GM23248 (cell line): ENCODE measurements around the gene ZNF581. TPM values are rescaled to one million over a fixed set of nuclear protein-coding genes. Genes with fewer than 3 reads are reported as not detected.

Experiments used
- DNase-seq: peaks from one replicate; pipeline ENCODE4 v3.0.0-alpha.2; 2015
- H2AFZ ChIP-seq: fragments of 200-600 bp; sonication (generic); 2 replicates; pipeline ENCODE4 v1.6.1; 2016; ENCODE audit warnings: antibody characterized with exemption
- H3F3A ChIP-seq: fragments of 200-600 bp; sonication (generic); 2 replicates; pipeline ENCODE4 v1.6.1; 2016; ENCODE audit warnings: mild to moderate bottlenecking, antibody characterized with exemption, mixed run types; ENCODE audit not compliant: insufficient read depth
- H3K27ac ChIP-seq: fragments of 200-600 bp; sonication (generic); 2 replicates; pipeline ENCODE4 v1.5.1; 2016; ENCODE audit warnings: mild to moderate bottlenecking
- H3K27me3 ChIP-seq: fragments of 200-600 bp; sonication (generic); replicated peaks from 2 replicates; pipeline ENCODE4 v1.6.1; 2016; ENCODE audit warnings: mild to moderate bottlenecking; ENCODE audit not compliant: insufficient read depth
- H3K36me3 ChIP-seq: fragments of 200-600 bp; sonication (generic); 2 replicates; pipeline ENCODE4 v1.6.1; 2016; ENCODE audit warnings: low read depth, mild to moderate bottlenecking
- H3K4me1 ChIP-seq: fragments of 200-600 bp; sonication (generic); 2 replicates; pipeline ENCODE4 v1.6.1; 2016; ENCODE audit warnings: mild to moderate bottlenecking; ENCODE audit not compliant: insufficient read depth
- H3K4me2 ChIP-seq: fragments of 200-600 bp; sonication (generic); one replicate; pipeline ENCODE4 v1.6.1; 2016; ENCODE audit warnings: mild to moderate bottlenecking; ENCODE audit not compliant: unreplicated experiment
- H3K4me3 ChIP-seq: fragments of 200-600 bp; sonication (generic); 2 replicates; pipeline ENCODE4 v1.5.1; 2016; ENCODE audit warnings: mild to moderate bottlenecking
- H3K79me2 ChIP-seq: fragments of 200-600 bp; sonication (generic); 2 replicates; pipeline ENCODE4 v1.6.1; 2016; ENCODE audit warnings: mild to moderate bottlenecking; ENCODE audit not compliant: insufficient read depth
- H3K9ac ChIP-seq: fragments of 200-600 bp; sonication (generic); 2 replicates; pipeline ENCODE4 v1.6.1; 2016; ENCODE audit warnings: mild to moderate bottlenecking
- H3K9me2 ChIP-seq: fragments of 200-600 bp; sonication (generic); 2 replicates; pipeline ENCODE4 v1.6.1; 2016; ENCODE audit warnings: mixed run types, mild to moderate bottlenecking, moderate library complexity; ENCODE audit not compliant: insufficient read depth
- H3K9me3 ChIP-seq: fragments of 200-600 bp; sonication (generic); one replicate; pipeline ENCODE4 v1.6.1; 2017; ENCODE audit warnings: low read depth
- H4K20me1 ChIP-seq: fragments of 200-600 bp; sonication (generic); 2 replicates; pipeline ENCODE4 v1.6.0; 2016; ENCODE audit not compliant: insufficient read depth
- EZH2 ChIP-seq: fragments of 200-600 bp; sonication (generic); IDR thresholded peaks from 2 replicates; pipeline ENCODE4 v1.6.1; 2018; ENCODE audit warnings: antibody characterized with exemption, mild to moderate bottlenecking; ENCODE audit not compliant: insufficient read depth, poor library complexity, severe bottlenecking
- EZH2phosphoT487 ChIP-seq: fragments of 200-600 bp; sonication (generic); IDR thresholded peaks from 2 replicates; pipeline ENCODE4 v1.6.1; 2018; ENCODE audit warnings: antibody characterized with exemption, moderate library complexity, mild to moderate bottlenecking, low read depth; ENCODE audit not compliant: insufficient read depth
- WGBS, 2 experiments: methylation state at CpG; one replicate each; pipeline ENCODE4 v1.1.6; 2015 to 2017; ENCODE audit warnings: low lambda C conversion rate in 2 of 2, low coverage in 1 of 2; ENCODE audit errors: missing lambda C conversion rate in 2 of 2; 5-methylcytosine and 5-hydroxymethylcytosine counted together
- in situ Hi-C: fragments of 300-500 bp; cut with MboI; formaldehyde crosslinking; loops from 2 replicates; pipeline ENCODE4 v1.15.0; 2020
- polyA plus RNA-seq: library from polyadenylated mRNA; unstranded; fragments of >200 nt; fragmentation: Nextera tagmentation; extraction: Ambion mirVana; gene quantifications from 2 replicates; pipeline ENCODE4 v1.2.1, GENCODE V29; 2016
- total RNA-seq: library from RNA; depleted of rRNA; stranded (reverse); fragments of >200 nt; shearing (Covaris generic); gene quantifications from 2 replicates; pipeline ENCODE4 v1.2.3, GENCODE V29; 2014

The ZNF581 gene
- total and polyA plus RNA-seq, 2 experiments from 2014 or later = 12.1 to 17.6 TPM

GRCh38 chr19:55620410-55621204, 22.8 kb upstream of the ZNF581 start:
- H3K79me2 ChIP-seq = 0 out of 2 replicates have a peak, but pooled peaks cover 8% of the 10 kb centered on the region
- H3K9me2 ChIP-seq = no peaks in the 10 kb centered on the region
- DNase-seq = no peak
- no peak overlapping the region for H3K27ac ChIP-seq
- H3K4me1 ChIP-seq = no peaks in the 10 kb centered on the region
- no peak overlapping the region for H2AFZ ChIP-seq
- TF ChIP-seq EZH2phosphoT487 = no peak
- TF ChIP-seq EZH2 = no peak
- H3F3A ChIP-seq = peaks cover 13% of the 10 kb centered on the region; the same call in 1 of the 2 replicates
- no peak overlapping the region for H3K4me2 ChIP-seq
- no peak overlapping the region for H3K4me3 ChIP-seq
- no peak overlapping the region for H3K9ac ChIP-seq
- 81 to 88% methylated on average over 12 of the region's 12 CpGs for WGBS, 2 experiments
- in situ Hi-C loops = no loop called here
- H3K9me3 ChIP-seq = no peaks in the 10 kb centered on the region
- H3K36me3 ChIP-seq = no peaks in the 10 kb centered on the region
- H4K20me1 ChIP-seq = no peaks in the 10 kb centered on the region
- H3K27me3 ChIP-seq = no peaks in the 10 kb centered on the region

GRCh38 chr19:55621205-55621672, 22.2 kb upstream of the ZNF581 start:
- no peaks in the 10 kb centered on the region for H3K4me1 ChIP-seq
- no peak overlapping the region for H3K4me3 ChIP-seq
- no peak overlapping the region for H2AFZ ChIP-seq
- H3K27ac ChIP-seq = no peak overlapping the region
- H3K36me3 ChIP-seq = no peaks in the 10 kb centered on the region
- no peak overlapping the region for H3K9ac ChIP-seq
- WGBS, 2 experiments = 63 to 76% methylated on average over 6 to 9 of the region's 9 CpGs
- 0 out of 2 replicates have a peak, but pooled peaks cover 8% of the 10 kb centered on the region for H3K79me2 ChIP-seq
- in situ Hi-C loops = no loop called here
- no peaks in the 10 kb centered on the region for H3K9me2 ChIP-seq
- no peaks in the 10 kb centered on the region for H4K20me1 ChIP-seq
- no peak for TF ChIP-seq EZH2
- no peak for TF ChIP-seq EZH2phosphoT487
- H3K4me2 ChIP-seq = no peak overlapping the region
- peaks cover 13% of the 10 kb centered on the region; the same call in 1 of the 2 replicates for H3F3A ChIP-seq
- DNase-seq = no peak
- H3K27me3 ChIP-seq = no peaks in the 10 kb centered on the region
- no peaks in the 10 kb centered on the region for H3K9me3 ChIP-seq

GRCh38 chr19:55621673-55622231, 21.7 kb upstream of the ZNF581 start:
- H3K9ac ChIP-seq = no peak overlapping the region
- H3K36me3 ChIP-seq = no peaks in the 10 kb centered on the region
- 93 to 97% methylated on average over 29 to 53 of the region's 55 CpGs for WGBS, 2 experiments

GRCh38 chr19:55622242-55622969, 21.0 kb upstream of the ZNF581 start:
- Histone ChIP-seq H2AFZ (no peak overlapping the region), H3K4me3 (no peak overlapping the region), H3K4me1 (no peaks in the 10 kb centered on the region), H3K79me2 (0 out of 2 replicates have a peak, but pooled peaks cover 8% of the 10 kb centered on the region), H3K4me2 (no peak overlapping the region), H3K9ac (no peak overlapping the region), H3K27me3 (no peaks in the 10 kb centered on the region), H4K20me1 (no peaks in the 10 kb centered on the region), H3K36me3 (no peaks in the 10 kb centered on the region), H3K9me2 (no peaks in the 10 kb centered on the region), H3F3A (peaks cover 13% of the 10 kb centered on the region; the same call in 1 of the 2 replicates), H3K27ac (no peak overlapping the region), H3K9me3 (no peaks in the 10 kb centered on the region)
- whole genome bisulfite sequencing, 2 experiments = 94 to 95% methylated on average over 34 to 40 of the region's 40 CpGs
- DNase-seq = no peak
- no peak for TF ChIP-seq EZH2phosphoT487
- no peak for TF ChIP-seq EZH2
- in situ Hi-C loops = no loop called here

More at GRCh38 chr19:55621673-55622231, 21.7 kb upstream of the ZNF581 start:
- H3F3A ChIP-seq = peaks cover 13% of the 10 kb centered on the region; the same call in 1 of the 2 replicates
- no peaks in the 10 kb centered on the region for H3K9me3 ChIP-seq
- no peak overlapping the region for H3K4me2 ChIP-seq
- no peaks in the 10 kb centered on the region for H4K20me1 ChIP-seq
- no peaks in the 10 kb centered on the region for H3K4me1 ChIP-seq
- no peaks in the 10 kb centered on the region for H3K9me2 ChIP-seq
- no peak overlapping the region for H3K27ac ChIP-seq
- no peak overlapping the region for H2AFZ ChIP-seq
- H3K27me3 ChIP-seq = no peaks in the 10 kb centered on the region
- TF ChIP-seq EZH2phosphoT487 = no peak
- no peak for TF ChIP-seq EZH2
- in situ Hi-C loops = no loop called here
- H3K4me3 ChIP-seq = no peak overlapping the region
- DNase-seq = no peak
- 0 out of 2 replicates have a peak, but pooled peaks cover 8% of the 10 kb centered on the region for H3K79me2 ChIP-seq
